ENCODE data around the gene ZNF365. TPM values are rescaled to one million over a fixed set of nuclear protein-coding genes. Genes with fewer than 3 reads are reported as not detected.

Gene ZNF365
- polyA plus RNA-seq, 1 experiment = 3.7 TPM

- H3K4me3 ChIP-seq (ENCODE audit: low read depth, low read length) = no peak overlapping the region
- ChIA-PET CTCF (interaction anchor here (0.8 kb wide), 1 partner anchor 13 kb away, joined by 3 read pairs; no protein-coding TSS in a partner anchor), POLR2A (no interaction called here)
- TF ChIP-seq, protein P1, sequence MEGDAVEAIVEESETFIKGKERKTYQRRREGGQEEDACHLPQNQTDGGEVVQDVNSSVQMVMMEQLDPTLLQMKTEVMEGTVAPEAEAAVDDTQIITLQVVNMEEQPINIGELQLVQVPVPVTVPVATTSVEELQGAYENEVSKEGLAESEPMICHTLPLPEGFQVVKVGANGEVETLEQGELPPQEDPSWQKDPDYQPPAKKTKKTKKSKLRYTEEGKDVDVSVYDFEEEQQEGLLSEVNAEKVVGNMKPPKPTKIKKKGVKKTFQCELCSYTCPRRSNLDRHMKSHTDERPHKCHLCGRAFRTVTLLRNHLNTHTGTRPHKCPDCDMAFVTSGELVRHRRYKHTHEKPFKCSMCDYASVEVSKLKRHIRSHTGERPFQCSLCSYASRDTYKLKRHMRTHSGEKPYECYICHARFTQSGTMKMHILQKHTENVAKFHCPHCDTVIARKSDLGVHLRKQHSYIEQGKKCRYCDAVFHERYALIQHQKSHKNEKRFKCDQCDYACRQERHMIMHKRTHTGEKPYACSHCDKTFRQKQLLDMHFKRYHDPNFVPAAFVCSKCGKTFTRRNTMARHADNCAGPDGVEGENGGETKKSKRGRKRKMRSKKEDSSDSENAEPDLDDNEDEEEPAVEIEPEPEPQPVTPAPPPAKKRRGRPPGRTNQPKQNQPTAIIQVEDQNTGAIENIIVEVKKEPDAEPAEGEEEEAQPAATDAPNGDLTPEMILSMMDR (IDR thresholded peaks at IDR 0.05; ENCODE audit: insufficient read depth, low read depth, low read length) = no peak
- no peak for DNase-seq (ENCODE audit: low read depth)
- no peaks in the 10 kb centered on the region for H3K27me3 ChIP-seq (ENCODE audit: control insufficient read depth, insufficient read depth, low read length)
- H3K36me3 ChIP-seq (ENCODE audit: control insufficient read depth, insufficient read depth, low read length) = no peaks in the 10 kb centered on the region
Measured at GRCh38 chr10:62388328-62388727, 14.2 kb downstream of the ZNF365 start.

- CTCF ChIA-PET = interaction anchor here (1.1 kb wide), 1 partner anchor 11 kb away, joined by 3 read pairs; no protein-coding TSS in a partner anchor
- DNase-seq (ENCODE audit: low read depth) = no peak
Measured at GRCh38 chr10:62390497-62391176, 16.5 kb downstream of the ZNF365 start.

GRCh38 chr10:62393237-62393636 lies 19.1 kb downstream of the ZNF365 start:
- no peaks in the 10 kb centered on the region for H3K27me3 ChIP-seq (ENCODE audit: control insufficient read depth, insufficient read depth, low read length)

More at GRCh38 chr10:62390497-62391176, 16.5 kb downstream of the ZNF365 start:
- no peaks in the 10 kb centered on the region for H3K27me3 ChIP-seq (ENCODE audit: control insufficient read depth, insufficient read depth, low read length)
- H3K36me3 ChIP-seq (ENCODE audit: control insufficient read depth, insufficient read depth, low read length) = no peaks in the 10 kb centered on the region
- TF ChIP-seq, protein P1 (IDR thresholded peaks at IDR 0.05; ENCODE audit: insufficient read depth, low read depth, low read length) = no peak
- POLR2A ChIA-PET = no interaction called here
- no peak overlapping the region for H3K4me3 ChIP-seq (ENCODE audit: low read depth, low read length)

DNA sequence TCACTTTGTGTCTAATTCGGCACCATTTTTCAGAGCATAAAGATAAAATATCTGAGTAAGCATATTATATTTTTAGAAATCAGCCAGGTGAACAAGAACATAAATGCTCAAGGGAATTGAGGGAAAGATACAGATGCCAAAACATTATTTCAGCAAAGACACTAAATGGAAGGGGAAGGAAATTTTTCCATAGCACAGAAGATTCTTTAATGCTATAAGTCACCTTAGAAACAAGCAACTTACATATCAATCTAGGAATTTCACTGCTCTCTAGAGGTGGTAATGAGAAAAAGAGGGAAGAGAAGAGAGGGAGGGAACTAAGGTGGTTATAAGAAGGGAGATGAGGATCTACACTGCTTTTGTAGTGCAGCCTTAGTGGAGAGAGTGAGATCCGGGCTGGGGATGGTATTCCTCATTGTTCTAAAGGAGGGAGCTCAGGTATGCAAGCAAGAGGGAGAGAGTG lies 20.4 kb downstream of the ZNF365 start:
- POLR2A ChIA-PET = no interaction called here
- TF ChIP-seq, protein P1 (IDR thresholded peaks at IDR 0.05; ENCODE audit: insufficient read depth, low read depth, low read length) = no peak
- no peak for DNase-seq (ENCODE audit: low read depth)
- H3K4me3 ChIP-seq (ENCODE audit: low read depth, low read length) = no peak overlapping the region
- no peaks in the 10 kb centered on the region for H3K27me3 ChIP-seq (ENCODE audit: control insufficient read depth, insufficient read depth, low read length)
- CTCF ChIA-PET = interaction anchor here (1.3 to 1.9 kb wide), 2 partner anchors 22 to 130 kb away, joined by 4 to 6 read pairs; no protein-coding TSS in a partner anchor
- H3K36me3 ChIP-seq (ENCODE audit: control insufficient read depth, insufficient read depth, low read length) = no peaks in the 10 kb centered on the region

More at GRCh38 chr10:62393237-62393636, 19.1 kb downstream of the ZNF365 start:
- DNase-seq (ENCODE audit: low read depth) = no peak
- ChIA-PET POLR2A (no interaction called here), CTCF (interaction anchor here (1.3 to 1.9 kb wide), 2 partner anchors 21 to 128 kb away, joined by 4 to 6 read pairs; no protein-coding TSS in a partner anchor)
- no peak overlapping the region for H3K4me3 ChIP-seq (ENCODE audit: low read depth, low read length)
- no peaks in the 10 kb centered on the region for H3K36me3 ChIP-seq (ENCODE audit: control insufficient read depth, insufficient read depth, low read length)
- TF ChIP-seq, protein P1 (IDR thresholded peaks at IDR 0.05; ENCODE audit: insufficient read depth, low read depth, low read length) = no peak

- DNase-seq (ENCODE audit: low read depth) = no peak
- Histone ChIP-seq H3K36me3 (ENCODE audit: control insufficient read depth, insufficient read depth, low read length) (peaks cover 2% of the 10 kb centered on the region; the same call in 1 of the 2 replicates), H3K4me3 (ENCODE audit: low read depth, low read length) (no peak overlapping the region), H3K27me3 (ENCODE audit: control insufficient read depth, insufficient read depth, low read length) (no peaks in the 10 kb centered on the region)
- TF ChIP-seq, protein P1 (IDR thresholded peaks at IDR 0.05; ENCODE audit: insufficient read depth, low read depth, low read length) = no peak
- POLR2A ChIA-PET = no interaction called here
- CTCF ChIA-PET = interaction anchor here (0.9 kb wide), 1 partner anchor 11 kb away, joined by 3 read pairs; no protein-coding TSS in a partner anchor
Measured at GRCh38 chr10:62395892-62396291, 21.7 kb downstream of the ZNF365 start.

Data from BJ (cell line).